ENCODE results near the gene ZNF784. TPM values are rescaled to one million over a fixed set of nuclear protein-coding genes. Genes with fewer than 3 reads are reported as not detected.

The ZNF784 gene
- total and polyA plus RNA-seq, 2 of the 13 experiments (the other 11 are each of a cell fraction or from before 2014, with no cell fraction given) = 4.1 to 4.2 TPM

DNA sequence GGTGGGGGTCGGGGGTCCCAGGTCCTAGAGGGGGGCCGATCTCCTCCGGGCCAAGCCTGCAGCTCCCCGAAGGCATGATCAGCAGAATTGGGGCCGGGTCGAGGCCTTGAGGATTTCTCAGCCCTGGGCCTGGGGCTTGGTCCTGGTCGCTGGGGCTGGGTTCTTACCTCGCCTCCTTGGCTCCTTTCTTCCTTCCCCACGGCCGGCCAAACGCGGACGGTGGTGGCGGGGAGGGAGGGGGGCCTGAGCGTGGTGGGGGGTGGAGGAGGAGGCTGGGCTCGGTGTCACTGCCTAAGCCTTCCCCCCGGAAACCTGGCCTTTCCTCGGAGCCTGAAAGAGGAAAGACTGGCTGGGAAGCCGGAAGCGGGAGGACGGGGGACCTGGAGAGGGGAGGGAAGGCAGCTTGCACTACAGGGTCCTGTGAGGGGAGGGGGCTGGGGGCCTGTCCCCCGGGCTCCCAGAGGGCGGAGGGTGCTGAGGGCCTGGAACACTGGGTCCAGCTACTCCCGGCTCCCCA lies 43.7 kb downstream of the ZNF784 start, which contains the start of gene ZNF579 (continued):
- TF ChIP-seq, protein P1, sequence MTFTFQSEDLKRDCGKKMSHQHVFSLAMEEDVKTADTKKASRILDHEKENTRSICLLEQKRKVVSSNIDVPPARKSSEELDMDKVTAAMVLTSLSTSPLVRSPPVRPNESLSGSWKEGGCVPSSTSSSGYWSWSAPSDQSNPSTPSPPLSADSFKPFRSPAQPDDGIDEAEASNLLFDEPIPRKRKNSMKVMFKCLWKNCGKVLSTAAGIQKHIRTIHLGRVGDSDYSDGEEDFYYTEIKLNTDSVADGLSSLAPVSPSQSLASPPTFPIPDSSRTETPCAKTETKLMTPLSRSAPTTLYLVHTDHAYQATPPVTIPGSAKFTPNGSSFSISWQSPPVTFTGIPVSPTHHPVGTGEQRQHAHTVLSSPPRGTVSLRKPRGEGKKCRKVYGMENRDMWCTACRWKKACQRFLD (CRISPR knock-in tag; IDR thresholded peaks at IDR 0.05; ENCODE audit: borderline replicate concordance) = peak; percentile 42; the same call in 1 of the 2 replicates
- TF ChIP-seq ELF3 (CRISPR knock-in tag; IDR thresholded peaks at IDR 0.05) (peak; percentile 76), RNF2 (conservative IDR thresholded peaks at IDR 0.05; ENCODE audit: low read depth) (no peak), SALL2 (CRISPR knock-in tag; IDR thresholded peaks at IDR 0.05) (0 out of 2 replicates have a peak, but pooled peaks have one; percentile 16), ZBTB21 (CRISPR knock-in tag; IDR thresholded peaks at IDR 0.05) (no peak), ZNF256 (CRISPR knock-in tag; conservative IDR thresholded peaks at IDR 0.05) (no peak), RBAK (CRISPR knock-in tag; IDR thresholded peaks at IDR 0.05) (no peak), RBM39 (IDR thresholded peaks at IDR 0.05; ENCODE audit: low read depth, low read length, poor library complexity, severe bottlenecking) (no peak), TEAD3 (CRISPR knock-in tag; optimal IDR thresholded peaks at IDR 0.05; ENCODE audit: borderline replicate concordance) (no peak), ZSCAN20 (CRISPR knock-in tag; IDR thresholded peaks at IDR 0.05; ENCODE audit: borderline replicate concordance) (no peak; the same call in 1 of the 2 replicates), ATF7 (IDR thresholded peaks at IDR 0.05) (no peak), ATF7 (CRISPR knock-in tag; IDR thresholded peaks at IDR 0.05) (peak; percentile 7; the same call in 1 of the 2 replicates), FOXA3 (CRISPR knock-in tag; IDR thresholded peaks at IDR 0.05) (0 out of 2 replicates have a peak, but pooled peaks have one; percentile 18), SP4 (CRISPR knock-in tag; IDR thresholded peaks at IDR 0.05) (peak; percentile 37), MIER2 (CRISPR knock-in tag; IDR thresholded peaks at IDR 0.05) (peak; percentile 84), MEIS1 (CRISPR knock-in tag; IDR thresholded peaks at IDR 0.05; ENCODE audit: borderline replicate concordance) (0 out of 2 replicates have a peak, but pooled peaks have one; percentile 45), CBFB (CRISPR knock-in tag; IDR thresholded peaks at IDR 0.05) (0 out of 2 replicates have a peak, but pooled peaks have one; percentile 51), ZNF746 (CRISPR knock-in tag; IDR thresholded peaks at IDR 0.05) (peak; percentile 70), ZNF768 (CRISPR knock-in tag; IDR thresholded peaks at IDR 0.05) (peak; percentile 59; the same call in 1 of the 2 replicates)
- TF ChIP-seq, protein P2, sequence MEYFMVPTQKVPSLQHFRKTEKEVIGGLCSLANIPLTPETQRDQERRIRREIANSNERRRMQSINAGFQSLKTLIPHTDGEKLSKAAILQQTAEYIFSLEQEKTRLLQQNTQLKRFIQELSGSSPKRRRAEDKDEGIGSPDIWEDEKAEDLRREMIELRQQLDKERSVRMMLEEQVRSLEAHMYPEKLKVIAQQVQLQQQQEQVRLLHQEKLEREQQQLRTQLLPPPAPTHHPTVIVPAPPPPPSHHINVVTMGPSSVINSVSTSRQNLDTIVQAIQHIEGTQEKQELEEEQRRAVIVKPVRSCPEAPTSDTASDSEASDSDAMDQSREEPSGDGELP (IDR thresholded peaks at IDR 0.05; ENCODE audit: borderline replicate concordance, low read depth) = no peak; the same call in 1 of the 2 replicates
- TF ChIP-seq, protein P3, sequence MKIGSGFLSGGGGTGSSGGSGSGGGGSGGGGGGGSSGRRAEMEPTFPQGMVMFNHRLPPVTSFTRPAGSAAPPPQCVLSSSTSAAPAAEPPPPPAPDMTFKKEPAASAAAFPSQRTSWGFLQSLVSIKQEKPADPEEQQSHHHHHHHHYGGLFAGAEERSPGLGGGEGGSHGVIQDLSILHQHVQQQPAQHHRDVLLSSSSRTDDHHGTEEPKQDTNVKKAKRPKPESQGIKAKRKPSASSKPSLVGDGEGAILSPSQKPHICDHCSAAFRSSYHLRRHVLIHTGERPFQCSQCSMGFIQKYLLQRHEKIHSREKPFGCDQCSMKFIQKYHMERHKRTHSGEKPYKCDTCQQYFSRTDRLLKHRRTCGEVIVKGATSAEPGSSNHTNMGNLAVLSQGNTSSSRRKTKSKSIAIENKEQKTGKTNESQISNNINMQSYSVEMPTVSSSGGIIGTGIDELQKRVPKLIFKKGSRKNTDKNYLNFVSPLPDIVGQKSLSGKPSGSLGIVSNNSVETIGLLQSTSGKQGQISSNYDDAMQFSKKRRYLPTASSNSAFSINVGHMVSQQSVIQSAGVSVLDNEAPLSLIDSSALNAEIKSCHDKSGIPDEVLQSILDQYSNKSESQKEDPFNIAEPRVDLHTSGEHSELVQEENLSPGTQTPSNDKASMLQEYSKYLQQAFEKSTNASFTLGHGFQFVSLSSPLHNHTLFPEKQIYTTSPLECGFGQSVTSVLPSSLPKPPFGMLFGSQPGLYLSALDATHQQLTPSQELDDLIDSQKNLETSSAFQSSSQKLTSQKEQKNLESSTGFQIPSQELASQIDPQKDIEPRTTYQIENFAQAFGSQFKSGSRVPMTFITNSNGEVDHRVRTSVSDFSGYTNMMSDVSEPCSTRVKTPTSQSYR (CRISPR knock-in tag; IDR thresholded peaks at IDR 0.05; ENCODE audit: borderline replicate concordance) = peak; percentile 75; the same call in 1 of the 2 replicates

Measured in HepG2 (cell line).